Neural cell (in vitro differentiated cells): ENCODE measurements around the gene SYNGR4. TPM values are rescaled to one million over a fixed set of nuclear protein-coding genes. Genes with fewer than 3 reads are reported as not detected.

Source experiments
- H2AFZ ChIP-seq: fragments of 200-600, 300-800 bp; sonication (generic), shearing (Covaris generic); 2 replicates; pipeline ENCODE4 v1.6.0; 2014; ENCODE audit warnings: low read depth, mild to moderate bottlenecking, antibody characterized with exemption, low read length, moderate library complexity
- H3F3A ChIP-seq: fragments of 200-600 bp; shearing (Covaris generic); 2 replicates; pipeline ENCODE4 v1.6.1; 2016; ENCODE audit warnings: mild to moderate bottlenecking, moderate library complexity, mixed read lengths, antibody characterized with exemption, low read length; ENCODE audit not compliant: insufficient read depth, poor library complexity, severe bottlenecking
- H3K27ac ChIP-seq: fragments of 200-600, 300-800 bp; sonication (generic), shearing (Covaris generic); 2 replicates; pipeline ENCODE4 v1.5.1; 2014; ENCODE audit warnings: mild to moderate bottlenecking, low read length, moderate library complexity
- H3K27me3 ChIP-seq: fragments of 300-800, 200-600 bp; sonication (generic), shearing (Covaris generic); 2 replicates; pipeline ENCODE4 v1.6.0; 2014; ENCODE audit warnings: mild to moderate bottlenecking, low read depth, low read length, moderate library complexity; ENCODE audit not compliant: insufficient read depth
- H3K36me3 ChIP-seq: fragments of 300-800, 200-600 bp; sonication (generic), shearing (Covaris generic); 2 replicates; pipeline ENCODE4 v1.5.1; 2014; ENCODE audit warnings: mild to moderate bottlenecking, antibody characterized with exemption, low read length, moderate library complexity; ENCODE audit not compliant: insufficient read depth
- H3K4me2 ChIP-seq: fragments of 300-800, 200-600 bp; sonication (generic), shearing (Covaris generic); 2 replicates; pipeline ENCODE4 v1.6.0; 2014; ENCODE audit warnings: mild to moderate bottlenecking, low read length
- H3K4me3 ChIP-seq: fragments of 300-800, 200-600 bp; sonication (generic), shearing (Covaris generic); 2 replicates; pipeline ENCODE4 v1.5.1; 2014; ENCODE audit warnings: mild to moderate bottlenecking, low read length, moderate library complexity
- H3K79me2 ChIP-seq: fragments of 200-600 bp; shearing (Covaris generic); replicated peaks from 2 replicates; pipeline ENCODE4 v1.6.0; 2014; ENCODE audit warnings: mild to moderate bottlenecking, low read length, moderate library complexity; ENCODE audit not compliant: insufficient read depth
- H3K9ac ChIP-seq: fragments of 300-800, 200-600 bp; sonication (generic), shearing (Covaris generic); 2 replicates; pipeline ENCODE4 v1.6.1; 2016; ENCODE audit warnings: mild to moderate bottlenecking, low read length, mixed read lengths
- H3K9me2 ChIP-seq: fragments of 200-600 bp; shearing (Covaris generic); 2 replicates; pipeline ENCODE4 v1.6.1; 2016; ENCODE audit warnings: mild to moderate bottlenecking, low read length, mixed read lengths; ENCODE audit not compliant: insufficient read depth
- H3K9me3 ChIP-seq: fragments of 200-600, 300-800 bp; sonication (generic), shearing (Covaris generic); 2 replicates; pipeline ENCODE4 v1.6.1; 2016; ENCODE audit warnings: mild to moderate bottlenecking, mixed run types, low read length, moderate library complexity, mixed read lengths
- H4K20me1 ChIP-seq: fragments of 200-600 bp; shearing (Covaris generic); 2 replicates; pipeline ENCODE4 v1.6.1; 2016; ENCODE audit warnings: mild to moderate bottlenecking, mixed run types; ENCODE audit not compliant: insufficient read depth
- EP300 ChIP-seq: fragments of 450-650 bp; conservative IDR thresholded peaks from 2 replicates; pipeline ENCODE4 v1.6.1; 2014; ENCODE audit warnings: antibody characterized with exemption, mild to moderate bottlenecking, moderate library complexity; ENCODE audit not compliant: poor library complexity, severe bottlenecking
- EZH2 ChIP-seq: fragments of 200-600, 300-800 bp; shearing (Covaris generic), sonication (generic); IDR thresholded peaks from 2 replicates; pipeline ENCODE4 v1.6.1; 2014; ENCODE audit warnings: antibody characterized with exemption, low read length, borderline replicate concordance, mild to moderate bottlenecking; ENCODE audit not compliant: insufficient read depth, poor library complexity, severe bottlenecking
- MXI1 ChIP-seq: fragments of 450-650 bp; conservative IDR thresholded peaks from 2 replicates; pipeline ENCODE4 v1.6.1; 2014; ENCODE audit warnings: antibody characterized with exemption, mild to moderate bottlenecking; ENCODE audit not compliant: poor library complexity, severe bottlenecking
- POLR2AphosphoS5 ChIP-seq: IDR thresholded peaks from 2 replicates; pipeline ENCODE4 v1.6.1; 2012
- RAD21 ChIP-seq: fragments of 450-650 bp; conservative IDR thresholded peaks from 2 replicates; pipeline ENCODE4 v1.6.1; 2014; ENCODE audit warnings: antibody characterized with exemption, mild to moderate bottlenecking, moderate library complexity
- SMC3 ChIP-seq: fragments of 450-650 bp; conservative IDR thresholded peaks from 2 replicates; pipeline ENCODE4 v1.6.1; 2014; ENCODE audit warnings: antibody characterized with exemption, mild to moderate bottlenecking, moderate library complexity; ENCODE audit not compliant: poor library complexity
- TAF1 ChIP-seq: IDR thresholded peaks from 2 replicates; pipeline ENCODE4 v1.6.1; 2012; ENCODE audit warnings: low read depth
- polyA plus RNA-seq: library from polyadenylated mRNA; depleted of rRNA; stranded (reverse); fragments of >200 nt; gene quantifications from 2 replicates; pipeline ENCODE4 v1.2.3, GENCODE V29; 2014
- TF ChIP-seq, protein P1 (sequence below): fragments of 450-650 bp; IDR thresholded peaks from 2 replicates; pipeline ENCODE4 v1.5.1; 2014; ENCODE audit warnings: antibody characterized with exemption, mild to moderate bottlenecking, moderate library complexity; ENCODE audit not compliant: poor library complexity, severe bottlenecking
- TF ChIP-seq, protein P2 (sequence below): IDR thresholded peaks from 2 replicates; pipeline ENCODE4 v1.6.1; 2012; ENCODE audit warnings: borderline replicate concordance

SYNGR4 gene
- polyA plus RNA-seq, 1 donor from 2014 or later, result not detected

DNA sequence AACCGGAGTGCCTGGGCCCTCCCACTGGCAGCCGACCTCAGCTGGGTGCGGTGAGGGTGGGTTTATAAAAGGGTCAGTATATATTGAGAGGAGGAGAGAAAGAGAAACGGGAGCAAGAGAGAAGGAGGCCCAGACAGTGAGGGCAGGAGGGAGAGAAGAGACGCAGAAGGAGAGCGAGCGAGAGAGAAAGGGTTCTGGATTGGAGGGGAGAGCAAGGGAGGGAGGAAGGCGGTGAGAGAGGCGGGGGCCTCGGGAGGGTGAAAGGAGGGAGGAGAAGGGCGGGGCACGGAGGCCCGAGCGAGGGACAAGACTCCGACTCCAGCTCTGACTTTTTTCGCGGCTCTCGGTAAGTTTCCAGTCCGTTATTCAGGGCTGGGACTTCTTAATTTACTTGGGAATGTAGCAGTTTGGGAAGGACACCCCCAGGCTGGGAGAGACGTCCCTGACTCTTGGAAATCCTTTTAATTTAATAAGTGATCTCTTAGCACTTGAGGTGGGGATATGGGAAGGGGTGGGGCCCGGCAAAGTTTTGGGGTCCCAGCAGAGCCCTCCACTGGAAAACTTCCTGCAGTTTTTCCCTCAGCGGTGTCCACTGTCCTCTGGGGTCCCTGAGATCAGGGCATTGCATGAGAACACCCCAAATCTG is 38.8 kb upstream of the SYNGR4 start, which contains the start of gene EMP3:
Gene EMP3 (plus strand): TSS at position 288 of the 646 bp plus-strand sequence. CDS start 1,293 bp downstream, outside the sequence.
- Histone ChIP-seq H3K79me2 (no peaks in the 10 kb centered on the region), H4K20me1 (no peaks in the 10 kb centered on the region), H3K4me2 (no peak within 1 kb of the TSS), H3K9me2 (no peaks in the 10 kb centered on the region), H3K9ac (no peak within 1 kb of the TSS), H3K4me3 (no peak within 1 kb of the TSS), H3K27me3 (no peaks in the 10 kb centered on the region), H3K36me3 (no peaks in the 10 kb centered on the region), H3F3A (no peaks in the 10 kb centered on the region), H2AFZ (no peak within 1 kb of the TSS), H3K9me3 (no peaks in the 10 kb centered on the region), H3K27ac (no peak within 1 kb of the TSS)
- no peak for TF ChIP-seq TAF1
- TF ChIP-seq POLR2AphosphoS5, result no peak
- TF ChIP-seq, protein P1, sequence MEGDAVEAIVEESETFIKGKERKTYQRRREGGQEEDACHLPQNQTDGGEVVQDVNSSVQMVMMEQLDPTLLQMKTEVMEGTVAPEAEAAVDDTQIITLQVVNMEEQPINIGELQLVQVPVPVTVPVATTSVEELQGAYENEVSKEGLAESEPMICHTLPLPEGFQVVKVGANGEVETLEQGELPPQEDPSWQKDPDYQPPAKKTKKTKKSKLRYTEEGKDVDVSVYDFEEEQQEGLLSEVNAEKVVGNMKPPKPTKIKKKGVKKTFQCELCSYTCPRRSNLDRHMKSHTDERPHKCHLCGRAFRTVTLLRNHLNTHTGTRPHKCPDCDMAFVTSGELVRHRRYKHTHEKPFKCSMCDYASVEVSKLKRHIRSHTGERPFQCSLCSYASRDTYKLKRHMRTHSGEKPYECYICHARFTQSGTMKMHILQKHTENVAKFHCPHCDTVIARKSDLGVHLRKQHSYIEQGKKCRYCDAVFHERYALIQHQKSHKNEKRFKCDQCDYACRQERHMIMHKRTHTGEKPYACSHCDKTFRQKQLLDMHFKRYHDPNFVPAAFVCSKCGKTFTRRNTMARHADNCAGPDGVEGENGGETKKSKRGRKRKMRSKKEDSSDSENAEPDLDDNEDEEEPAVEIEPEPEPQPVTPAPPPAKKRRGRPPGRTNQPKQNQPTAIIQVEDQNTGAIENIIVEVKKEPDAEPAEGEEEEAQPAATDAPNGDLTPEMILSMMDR, result no peak
- TF ChIP-seq RAD21, result no peak
- no peak for TF ChIP-seq EZH2

DNA sequence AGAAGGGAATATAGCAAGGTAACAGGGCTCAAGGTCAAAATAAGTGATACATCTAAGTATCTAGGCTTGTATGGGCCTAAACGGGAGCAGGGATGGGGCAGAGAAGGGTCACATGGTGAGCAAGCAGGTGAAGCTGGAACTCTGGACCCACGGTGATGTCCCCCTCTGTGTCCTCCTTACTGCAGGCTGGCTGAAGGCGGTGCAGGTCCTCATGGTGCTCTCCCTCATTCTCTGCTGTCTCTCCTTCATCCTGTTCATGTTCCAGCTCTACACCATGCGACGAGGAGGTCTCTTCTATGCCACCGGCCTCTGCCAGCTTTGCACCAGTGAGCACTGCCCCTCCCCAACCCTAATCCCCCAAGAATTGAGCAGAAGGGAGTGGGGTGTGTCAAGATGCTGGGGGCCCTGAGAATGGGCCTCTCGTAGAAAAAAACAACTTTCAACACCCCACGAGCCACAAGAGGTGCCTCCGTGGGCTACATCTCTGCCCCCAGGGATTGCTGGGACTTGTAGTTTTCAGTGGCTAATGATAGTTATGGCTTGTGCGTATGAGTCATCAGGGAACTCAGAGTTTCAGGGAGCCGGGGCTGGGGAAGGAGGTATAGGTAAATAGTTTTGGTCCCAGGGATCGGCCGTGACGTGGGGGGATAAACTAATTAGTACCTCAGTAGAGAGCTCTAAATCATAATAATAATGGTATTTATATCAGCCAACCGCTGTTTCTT is 34.8 kb upstream of the SYNGR4 start:
- Histone ChIP-seq H3K79me2 (no peaks in the 10 kb centered on the region), H3K36me3 (no peaks in the 10 kb centered on the region), H3K9me3 (no peaks in the 10 kb centered on the region), H3K27ac (no peak overlapping the region), H3K9ac (no peak overlapping the region), H3K4me2 (no peak overlapping the region), H3F3A (no peaks in the 10 kb centered on the region), H3K4me3 (peak overlapping the region; percentile 75), H2AFZ (no peak overlapping the region), H4K20me1 (no peaks in the 10 kb centered on the region), H3K27me3 (no peaks in the 10 kb centered on the region), H3K9me2 (no peaks in the 10 kb centered on the region)
- no peak for TF ChIP-seq EZH2
- TF ChIP-seq POLR2AphosphoS5, result no peak
- TF ChIP-seq, protein P1, result no peak
- no peak for TF ChIP-seq EP300
- TF ChIP-seq TAF1, result no peak
- TF ChIP-seq, protein P2, sequence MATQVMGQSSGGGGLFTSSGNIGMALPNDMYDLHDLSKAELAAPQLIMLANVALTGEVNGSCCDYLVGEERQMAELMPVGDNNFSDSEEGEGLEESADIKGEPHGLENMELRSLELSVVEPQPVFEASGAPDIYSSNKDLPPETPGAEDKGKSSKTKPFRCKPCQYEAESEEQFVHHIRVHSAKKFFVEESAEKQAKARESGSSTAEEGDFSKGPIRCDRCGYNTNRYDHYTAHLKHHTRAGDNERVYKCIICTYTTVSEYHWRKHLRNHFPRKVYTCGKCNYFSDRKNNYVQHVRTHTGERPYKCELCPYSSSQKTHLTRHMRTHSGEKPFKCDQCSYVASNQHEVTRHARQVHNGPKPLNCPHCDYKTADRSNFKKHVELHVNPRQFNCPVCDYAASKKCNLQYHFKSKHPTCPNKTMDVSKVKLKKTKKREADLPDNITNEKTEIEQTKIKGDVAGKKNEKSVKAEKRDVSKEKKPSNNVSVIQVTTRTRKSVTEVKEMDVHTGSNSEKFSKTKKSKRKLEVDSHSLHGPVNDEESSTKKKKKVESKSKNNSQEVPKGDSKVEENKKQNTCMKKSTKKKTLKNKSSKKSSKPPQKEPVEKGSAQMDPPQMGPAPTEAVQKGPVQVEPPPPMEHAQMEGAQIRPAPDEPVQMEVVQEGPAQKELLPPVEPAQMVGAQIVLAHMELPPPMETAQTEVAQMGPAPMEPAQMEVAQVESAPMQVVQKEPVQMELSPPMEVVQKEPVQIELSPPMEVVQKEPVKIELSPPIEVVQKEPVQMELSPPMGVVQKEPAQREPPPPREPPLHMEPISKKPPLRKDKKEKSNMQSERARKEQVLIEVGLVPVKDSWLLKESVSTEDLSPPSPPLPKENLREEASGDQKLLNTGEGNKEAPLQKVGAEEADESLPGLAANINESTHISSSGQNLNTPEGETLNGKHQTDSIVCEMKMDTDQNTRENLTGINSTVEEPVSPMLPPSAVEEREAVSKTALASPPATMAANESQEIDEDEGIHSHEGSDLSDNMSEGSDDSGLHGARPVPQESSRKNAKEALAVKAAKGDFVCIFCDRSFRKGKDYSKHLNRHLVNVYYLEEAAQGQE, result no peak
- TF ChIP-seq SMC3, result no peak
- TF ChIP-seq MXI1, result no peak
- TF ChIP-seq RAD21, result no peak
